Neural cell (in vitro differentiated cells): ENCODE data around the gene ZNF574. TPM values are rescaled to one million over a fixed set of nuclear protein-coding genes. Genes with fewer than 3 reads are reported as not detected.

Experiments
- H2AFZ ChIP-seq: fragments of 200-600, 300-800 bp; sonication (generic), shearing (Covaris generic); 2 replicates; pipeline ENCODE4 v1.6.0; 2014; ENCODE audit warnings: low read depth, mild to moderate bottlenecking, antibody characterized with exemption, low read length, moderate library complexity
- H3F3A ChIP-seq: fragments of 200-600 bp; shearing (Covaris generic); 2 replicates; pipeline ENCODE4 v1.6.1; 2016; ENCODE audit warnings: mild to moderate bottlenecking, moderate library complexity, mixed read lengths, antibody characterized with exemption, low read length; ENCODE audit not compliant: insufficient read depth, poor library complexity, severe bottlenecking
- H3K27ac ChIP-seq: fragments of 200-600, 300-800 bp; sonication (generic), shearing (Covaris generic); 2 replicates; pipeline ENCODE4 v1.5.1; 2014; ENCODE audit warnings: mild to moderate bottlenecking, low read length, moderate library complexity
- H3K27me3 ChIP-seq: fragments of 300-800, 200-600 bp; sonication (generic), shearing (Covaris generic); 2 replicates; pipeline ENCODE4 v1.6.0; 2014; ENCODE audit warnings: mild to moderate bottlenecking, low read depth, low read length, moderate library complexity; ENCODE audit not compliant: insufficient read depth
- H3K36me3 ChIP-seq: fragments of 300-800, 200-600 bp; sonication (generic), shearing (Covaris generic); 2 replicates; pipeline ENCODE4 v1.5.1; 2014; ENCODE audit warnings: mild to moderate bottlenecking, antibody characterized with exemption, low read length, moderate library complexity; ENCODE audit not compliant: insufficient read depth
- H3K4me2 ChIP-seq: fragments of 300-800, 200-600 bp; sonication (generic), shearing (Covaris generic); 2 replicates; pipeline ENCODE4 v1.6.0; 2014; ENCODE audit warnings: mild to moderate bottlenecking, low read length
- H3K4me3 ChIP-seq: fragments of 300-800, 200-600 bp; sonication (generic), shearing (Covaris generic); 2 replicates; pipeline ENCODE4 v1.5.1; 2014; ENCODE audit warnings: mild to moderate bottlenecking, low read length, moderate library complexity
- H3K79me2 ChIP-seq: fragments of 200-600 bp; shearing (Covaris generic); replicated peaks from 2 replicates; pipeline ENCODE4 v1.6.0; 2014; ENCODE audit warnings: mild to moderate bottlenecking, low read length, moderate library complexity; ENCODE audit not compliant: insufficient read depth
- H3K9ac ChIP-seq: fragments of 300-800, 200-600 bp; sonication (generic), shearing (Covaris generic); 2 replicates; pipeline ENCODE4 v1.6.1; 2016; ENCODE audit warnings: mild to moderate bottlenecking, low read length, mixed read lengths
- H3K9me2 ChIP-seq: fragments of 200-600 bp; shearing (Covaris generic); 2 replicates; pipeline ENCODE4 v1.6.1; 2016; ENCODE audit warnings: mild to moderate bottlenecking, low read length, mixed read lengths; ENCODE audit not compliant: insufficient read depth
- H3K9me3 ChIP-seq: fragments of 200-600, 300-800 bp; sonication (generic), shearing (Covaris generic); 2 replicates; pipeline ENCODE4 v1.6.1; 2016; ENCODE audit warnings: mild to moderate bottlenecking, mixed run types, low read length, moderate library complexity, mixed read lengths
- H4K20me1 ChIP-seq: fragments of 200-600 bp; shearing (Covaris generic); 2 replicates; pipeline ENCODE4 v1.6.1; 2016; ENCODE audit warnings: mild to moderate bottlenecking, mixed run types; ENCODE audit not compliant: insufficient read depth
- EP300 ChIP-seq: fragments of 450-650 bp; conservative IDR thresholded peaks from 2 replicates; pipeline ENCODE4 v1.6.1; 2014; ENCODE audit warnings: antibody characterized with exemption, mild to moderate bottlenecking, moderate library complexity; ENCODE audit not compliant: poor library complexity, severe bottlenecking
- EZH2 ChIP-seq: fragments of 200-600, 300-800 bp; shearing (Covaris generic), sonication (generic); IDR thresholded peaks from 2 replicates; pipeline ENCODE4 v1.6.1; 2014; ENCODE audit warnings: antibody characterized with exemption, low read length, borderline replicate concordance, mild to moderate bottlenecking; ENCODE audit not compliant: insufficient read depth, poor library complexity, severe bottlenecking
- MXI1 ChIP-seq: fragments of 450-650 bp; conservative IDR thresholded peaks from 2 replicates; pipeline ENCODE4 v1.6.1; 2014; ENCODE audit warnings: antibody characterized with exemption, mild to moderate bottlenecking; ENCODE audit not compliant: poor library complexity, severe bottlenecking
- POLR2AphosphoS5 ChIP-seq: IDR thresholded peaks from 2 replicates; pipeline ENCODE4 v1.6.1; 2012
- RAD21 ChIP-seq: fragments of 450-650 bp; conservative IDR thresholded peaks from 2 replicates; pipeline ENCODE4 v1.6.1; 2014; ENCODE audit warnings: antibody characterized with exemption, mild to moderate bottlenecking, moderate library complexity
- SMC3 ChIP-seq: fragments of 450-650 bp; conservative IDR thresholded peaks from 2 replicates; pipeline ENCODE4 v1.6.1; 2014; ENCODE audit warnings: antibody characterized with exemption, mild to moderate bottlenecking, moderate library complexity; ENCODE audit not compliant: poor library complexity
- TAF1 ChIP-seq: IDR thresholded peaks from 2 replicates; pipeline ENCODE4 v1.6.1; 2012; ENCODE audit warnings: low read depth
- polyA plus RNA-seq: library from polyadenylated mRNA; depleted of rRNA; stranded (reverse); fragments of >200 nt; gene quantifications from 2 replicates; pipeline ENCODE4 v1.2.3, GENCODE V29; 2014
- TF ChIP-seq, protein P1 (sequence below): IDR thresholded peaks from 2 replicates; pipeline ENCODE4 v1.6.1; 2012; ENCODE audit warnings: borderline replicate concordance
- TF ChIP-seq, protein P2 (sequence below): fragments of 450-650 bp; IDR thresholded peaks from 2 replicates; pipeline ENCODE4 v1.5.1; 2014; ENCODE audit warnings: antibody characterized with exemption, mild to moderate bottlenecking, moderate library complexity; ENCODE audit not compliant: poor library complexity, severe bottlenecking

ZNF574 gene
- polyA plus RNA-seq, 1 donor from 2014 or later = 7.0 TPM

DNA sequence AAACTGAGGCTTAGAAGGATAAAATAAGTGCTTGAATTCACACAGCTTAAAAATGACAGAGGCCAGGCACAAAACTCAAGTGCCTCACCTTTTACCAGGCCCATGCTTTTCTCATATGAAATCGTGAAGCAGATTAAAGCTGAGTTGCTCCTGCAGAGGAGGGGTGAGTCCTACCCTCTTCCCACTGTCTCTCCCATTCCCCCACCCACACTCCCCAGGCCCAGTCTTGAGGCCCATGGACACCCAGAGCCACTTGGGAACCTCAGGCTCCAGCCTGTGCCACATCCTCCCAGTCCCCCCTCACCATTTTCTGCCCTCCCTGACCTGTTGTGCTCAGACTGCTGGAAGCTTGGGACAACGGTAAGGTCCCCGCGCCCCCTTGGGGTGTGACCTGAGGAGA is 17.5 kb downstream of the ZNF574 start:
- Histone ChIP-seq H3K79me2 (no peaks in the 10 kb centered on the region), H3K27ac (no peak overlapping the region), H3K9ac (no peak overlapping the region), H3K9me2 (no peaks in the 10 kb centered on the region), H2AFZ (no peak overlapping the region), H3K9me3 (no peaks in the 10 kb centered on the region), H3K4me3 (no peak overlapping the region), H3K4me2 (no peak overlapping the region), H4K20me1 (no peaks in the 10 kb centered on the region), H3K36me3 (peaks cover 9% of the 10 kb centered on the region), H3F3A (no peaks in the 10 kb centered on the region), H3K27me3 (no peaks in the 10 kb centered on the region)
- TF ChIP-seq SMC3 = no peak

DNA sequence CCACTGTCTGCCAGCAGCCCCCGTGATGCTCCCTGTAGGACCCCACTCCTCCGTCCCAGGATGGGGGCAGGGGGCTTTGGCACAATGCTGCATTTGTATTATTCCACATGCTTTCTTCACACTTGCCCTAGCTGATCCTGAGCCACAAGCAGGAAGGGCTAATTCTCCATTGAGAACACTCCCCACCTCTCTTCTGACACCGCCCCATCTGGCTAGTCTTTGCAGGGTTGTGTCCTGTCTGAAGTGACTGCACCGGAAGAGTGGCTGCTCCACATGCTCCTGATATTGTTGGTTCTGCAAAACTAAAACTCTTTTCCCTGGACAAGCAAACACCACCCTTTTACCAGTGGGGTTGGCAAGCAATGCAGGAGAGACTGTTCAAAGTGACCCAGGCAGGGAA is 18.0 kb downstream of the ZNF574 start:
- H3K4me3 ChIP-seq = no peak overlapping the region
- no peaks in the 10 kb centered on the region for H3F3A ChIP-seq
- H2AFZ ChIP-seq = no peak overlapping the region
- H3K36me3 ChIP-seq = peaks cover 9% of the 10 kb centered on the region
- no peak overlapping the region for H3K27ac ChIP-seq
- H3K27me3 ChIP-seq = no peaks in the 10 kb centered on the region
- H3K79me2 ChIP-seq = no peaks in the 10 kb centered on the region
- no peak for TF ChIP-seq EP300
- TF ChIP-seq RAD21 = no peak
- no peak for TF ChIP-seq TAF1
- TF ChIP-seq, protein P1, sequence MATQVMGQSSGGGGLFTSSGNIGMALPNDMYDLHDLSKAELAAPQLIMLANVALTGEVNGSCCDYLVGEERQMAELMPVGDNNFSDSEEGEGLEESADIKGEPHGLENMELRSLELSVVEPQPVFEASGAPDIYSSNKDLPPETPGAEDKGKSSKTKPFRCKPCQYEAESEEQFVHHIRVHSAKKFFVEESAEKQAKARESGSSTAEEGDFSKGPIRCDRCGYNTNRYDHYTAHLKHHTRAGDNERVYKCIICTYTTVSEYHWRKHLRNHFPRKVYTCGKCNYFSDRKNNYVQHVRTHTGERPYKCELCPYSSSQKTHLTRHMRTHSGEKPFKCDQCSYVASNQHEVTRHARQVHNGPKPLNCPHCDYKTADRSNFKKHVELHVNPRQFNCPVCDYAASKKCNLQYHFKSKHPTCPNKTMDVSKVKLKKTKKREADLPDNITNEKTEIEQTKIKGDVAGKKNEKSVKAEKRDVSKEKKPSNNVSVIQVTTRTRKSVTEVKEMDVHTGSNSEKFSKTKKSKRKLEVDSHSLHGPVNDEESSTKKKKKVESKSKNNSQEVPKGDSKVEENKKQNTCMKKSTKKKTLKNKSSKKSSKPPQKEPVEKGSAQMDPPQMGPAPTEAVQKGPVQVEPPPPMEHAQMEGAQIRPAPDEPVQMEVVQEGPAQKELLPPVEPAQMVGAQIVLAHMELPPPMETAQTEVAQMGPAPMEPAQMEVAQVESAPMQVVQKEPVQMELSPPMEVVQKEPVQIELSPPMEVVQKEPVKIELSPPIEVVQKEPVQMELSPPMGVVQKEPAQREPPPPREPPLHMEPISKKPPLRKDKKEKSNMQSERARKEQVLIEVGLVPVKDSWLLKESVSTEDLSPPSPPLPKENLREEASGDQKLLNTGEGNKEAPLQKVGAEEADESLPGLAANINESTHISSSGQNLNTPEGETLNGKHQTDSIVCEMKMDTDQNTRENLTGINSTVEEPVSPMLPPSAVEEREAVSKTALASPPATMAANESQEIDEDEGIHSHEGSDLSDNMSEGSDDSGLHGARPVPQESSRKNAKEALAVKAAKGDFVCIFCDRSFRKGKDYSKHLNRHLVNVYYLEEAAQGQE = no peak
- no peak for TF ChIP-seq SMC3
- no peak for TF ChIP-seq POLR2AphosphoS5
- no peak for TF ChIP-seq MXI1
- no peak for TF ChIP-seq EZH2
- TF ChIP-seq, protein P2, sequence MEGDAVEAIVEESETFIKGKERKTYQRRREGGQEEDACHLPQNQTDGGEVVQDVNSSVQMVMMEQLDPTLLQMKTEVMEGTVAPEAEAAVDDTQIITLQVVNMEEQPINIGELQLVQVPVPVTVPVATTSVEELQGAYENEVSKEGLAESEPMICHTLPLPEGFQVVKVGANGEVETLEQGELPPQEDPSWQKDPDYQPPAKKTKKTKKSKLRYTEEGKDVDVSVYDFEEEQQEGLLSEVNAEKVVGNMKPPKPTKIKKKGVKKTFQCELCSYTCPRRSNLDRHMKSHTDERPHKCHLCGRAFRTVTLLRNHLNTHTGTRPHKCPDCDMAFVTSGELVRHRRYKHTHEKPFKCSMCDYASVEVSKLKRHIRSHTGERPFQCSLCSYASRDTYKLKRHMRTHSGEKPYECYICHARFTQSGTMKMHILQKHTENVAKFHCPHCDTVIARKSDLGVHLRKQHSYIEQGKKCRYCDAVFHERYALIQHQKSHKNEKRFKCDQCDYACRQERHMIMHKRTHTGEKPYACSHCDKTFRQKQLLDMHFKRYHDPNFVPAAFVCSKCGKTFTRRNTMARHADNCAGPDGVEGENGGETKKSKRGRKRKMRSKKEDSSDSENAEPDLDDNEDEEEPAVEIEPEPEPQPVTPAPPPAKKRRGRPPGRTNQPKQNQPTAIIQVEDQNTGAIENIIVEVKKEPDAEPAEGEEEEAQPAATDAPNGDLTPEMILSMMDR = no peak
- no peaks in the 10 kb centered on the region for H3K9me3 ChIP-seq
- H4K20me1 ChIP-seq = no peaks in the 10 kb centered on the region
- H3K9me2 ChIP-seq = no peaks in the 10 kb centered on the region
- H3K9ac ChIP-seq = no peak overlapping the region
- no peak overlapping the region for H3K4me2 ChIP-seq

DNA sequence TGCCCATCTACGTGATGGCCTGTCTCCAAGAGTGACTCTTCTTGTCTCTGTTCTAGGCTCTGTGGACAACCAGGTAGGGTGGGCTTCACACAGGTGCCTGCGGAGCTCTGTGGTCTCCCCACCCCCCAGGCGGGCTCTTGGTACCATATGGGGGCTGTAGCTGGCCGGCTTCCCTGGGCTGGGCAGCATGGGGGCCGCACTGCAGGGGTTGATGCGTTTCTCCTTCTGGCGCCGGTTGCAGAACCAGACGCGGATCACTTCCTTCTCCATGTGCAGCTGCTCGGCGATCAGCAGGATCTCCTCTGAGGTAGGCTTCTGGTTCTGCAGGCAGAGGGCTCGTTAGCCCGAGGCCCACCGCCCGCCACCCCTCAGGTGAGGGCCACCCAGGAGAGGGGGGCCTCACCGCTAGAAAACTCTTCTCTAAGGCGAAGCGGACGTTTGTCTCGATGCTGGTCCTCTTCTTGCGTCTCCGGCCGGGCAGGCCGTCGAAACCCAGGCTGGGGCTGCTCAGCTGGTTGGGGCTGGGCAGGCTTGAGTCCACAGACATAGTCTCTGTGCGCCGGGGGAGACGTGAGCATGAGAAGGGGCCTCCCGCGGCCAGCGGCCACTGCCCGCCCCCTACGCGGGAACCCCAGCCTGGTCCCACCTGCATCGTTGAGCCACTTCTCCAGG is 19.3 kb downstream of the ZNF574 start:
- no peak overlapping the region for H3K9ac ChIP-seq
- H3K27me3 ChIP-seq = no peaks in the 10 kb centered on the region
- H3K27ac ChIP-seq = no peak overlapping the region
- no peak overlapping the region for H3K4me3 ChIP-seq
- H3K4me2 ChIP-seq = no peak overlapping the region
- H3K9me2 ChIP-seq = no peaks in the 10 kb centered on the region
- H3F3A ChIP-seq = no peaks in the 10 kb centered on the region
- peaks cover 9% of the 10 kb centered on the region for H3K36me3 ChIP-seq
- H3K9me3 ChIP-seq = no peaks in the 10 kb centered on the region
- no peak for TF ChIP-seq SMC3
- no peak for TF ChIP-seq EZH2
- TF ChIP-seq, protein P1 = no peak
- TF ChIP-seq MXI1 = no peak
- TF ChIP-seq EP300 = no peak
- TF ChIP-seq TAF1 = no peak
- TF ChIP-seq RAD21 = no peak
- TF ChIP-seq, protein P2 = no peak
- TF ChIP-seq POLR2AphosphoS5 = no peak
- H2AFZ ChIP-seq = no peak overlapping the region
- no peaks in the 10 kb centered on the region for H4K20me1 ChIP-seq
- H3K79me2 ChIP-seq = no peaks in the 10 kb centered on the region
